ENCODE results near the gene NSF. TPM values are rescaled to one million over a fixed set of nuclear protein-coding genes. Genes with fewer than 3 reads are reported as not detected.

Gene NSF
- total and polyA plus RNA-seq, 8 donors: 26.9 to 61.8 (median 32.0) TPM

GRCh38 chr17:46774108-46774737, 183.8 kb downstream of the NSF start:
- Histone ChIP-seq H3K4me3 (no peak overlapping the region), H3K27me3 (peaks cover 0 to 74% of the 10 kb centered on the region in 2 donors), H3K27ac (no peak overlapping the region), H3K9me3 (no peaks in the 10 kb centered on the region), H3K36me3 (no peaks in the 10 kb centered on the region), H3K4me1 (peaks cover 0 to 28% of the 10 kb centered on the region in 2 donors)
- ATAC-seq: no peak
- intact Hi-C loops (cut with DNase I): no loop called here
- TF ChIP-seq CTCF (IDR thresholded peaks at IDR 0.05): no peak
- DNase-seq: no peak

- H3K4me3 ChIP-seq: no peak overlapping the region
- H3K36me3 ChIP-seq: no peaks in the 10 kb centered on the region
- intact Hi-C loops (cut with DNase I): no loop called here
- no peak for ATAC-seq
- no peaks in the 10 kb centered on the region for H3K9me3 ChIP-seq
- peaks cover 0 to 55% of the 10 kb centered on the region in 2 donors for H3K27me3 ChIP-seq
- H3K27ac ChIP-seq: no peak overlapping the region
- TF ChIP-seq CTCF (IDR thresholded peaks at IDR 0.05): no peak
- peaks cover 0 to 9% of the 10 kb centered on the region in 2 donors for H3K4me1 ChIP-seq
- DNase-seq: no peak
Observed at GRCh38 chr17:46776298-46777005, 186.0 kb downstream of the NSF start.

- Histone ChIP-seq H3K4me3 (no peak overlapping the region), H3K27me3 (peaks cover 0 to 40% of the 10 kb centered on the region in 2 donors), H3K9me3 (no peaks in the 10 kb centered on the region), H3K36me3 (no peaks in the 10 kb centered on the region), H3K4me1 (no peaks in the 10 kb centered on the region), H3K27ac (no peak overlapping the region)
- intact Hi-C loops (cut with DNase I): no loop called here
- ATAC-seq (no peak), DNase-seq (no peak)
- no peak for TF ChIP-seq CTCF (IDR thresholded peaks at IDR 0.05)
Observed at GRCh38 chr17:46777943-46778915, 187.8 kb downstream of the NSF start.

GRCh38 chr17:46780003-46780373, 189.5 kb downstream of the NSF start:
- H3K4me1 ChIP-seq: no peaks in the 10 kb centered on the region
- H3K36me3 ChIP-seq: no peaks in the 10 kb centered on the region
- H3K4me3 ChIP-seq: no peak overlapping the region
- TF ChIP-seq CTCF (IDR thresholded peaks at IDR 0.05): no peak
- no peaks in the 10 kb centered on the region for H3K9me3 ChIP-seq
- DNase-seq (no peak), ATAC-seq (no peak)
- intact Hi-C loops (cut with DNase I): no loop called here
- peaks cover 0 to 22% of the 10 kb centered on the region in 2 donors for H3K27me3 ChIP-seq
- H3K27ac ChIP-seq: no peak overlapping the region

Measured in left lung (tissue), 10 donors.